Type B pancreatic cell (in vitro differentiated cells): Measurements from ENCODE around the gene PRKAA2. TPM values are rescaled to one million over a fixed set of nuclear protein-coding genes. Genes with fewer than 3 reads are reported as not detected.
A peak's percentile ranks its signal among the peaks of the same experiment; 100 is the strongest.

Source experiments
- DNase-seq: peaks from one replicate; pipeline ENCODE4 v3.0.0; 2021; ENCODE audit warnings: mixed read lengths; ENCODE audit not compliant: unreplicated experiment; ENCODE audit errors: extremely low spot score
- H3K27ac Mint-ChIP-seq: 2 replicates; pipeline ENCODE4 v1.8.0; 2021; ENCODE audit warnings: mild to moderate bottlenecking, mixed read lengths
- H3K27me3 Mint-ChIP-seq: 2 replicates; pipeline ENCODE4 v1.8.0; 2021; ENCODE audit warnings: mixed read lengths
- H3K36me3 Mint-ChIP-seq: 2 replicates; pipeline ENCODE4 v1.8.0; 2021; ENCODE audit warnings: mixed read lengths
- H3K4me1 Mint-ChIP-seq: one replicate; pipeline ENCODE4 v1.8.0; 2021; ENCODE audit warnings: mixed read lengths; ENCODE audit not compliant: unreplicated experiment
- H3K4me3 Mint-ChIP-seq: 2 replicates; pipeline ENCODE4 v1.8.0; 2021; ENCODE audit warnings: mild to moderate bottlenecking, mixed read lengths
- H3K9me3 Mint-ChIP-seq: 2 replicates; pipeline ENCODE4 v1.8.0; 2021; ENCODE audit warnings: mixed read lengths
- total RNA-seq: library from RNA; stranded (reverse); gene quantifications from 2 replicates; pipeline ENCODE4 v1.2.1, GENCODE V29; 2021; ENCODE audit warnings: low replicate concordance
- TF ChIP-seq, protein P1 (sequence below): fragments of 200-600 bp; sonication (generic); conservative IDR thresholded peaks from 2 replicates; pipeline ENCODE4 v1.5.0; 2021; ENCODE audit warnings: antibody characterized with exemption, mild to moderate bottlenecking

The PRKAA2 gene
- total RNA-seq, 1 donor from 2014 or later = 6.4 TPM

GRCh38 chr1:56755911-56756310, 110.8 kb downstream of the PRKAA2 start:
- Mint-ChIP-seq H3K27ac (no peak overlapping the region), H3K36me3 (no peaks in the 10 kb centered on the region), H3K4me1 (no peaks in the 10 kb centered on the region), H3K4me3 (no peak overlapping the region), H3K27me3 (peaks cover 4% of the 10 kb centered on the region), H3K9me3 (no peaks in the 10 kb centered on the region)
- no peak for DNase-seq
- TF ChIP-seq, protein P1, sequence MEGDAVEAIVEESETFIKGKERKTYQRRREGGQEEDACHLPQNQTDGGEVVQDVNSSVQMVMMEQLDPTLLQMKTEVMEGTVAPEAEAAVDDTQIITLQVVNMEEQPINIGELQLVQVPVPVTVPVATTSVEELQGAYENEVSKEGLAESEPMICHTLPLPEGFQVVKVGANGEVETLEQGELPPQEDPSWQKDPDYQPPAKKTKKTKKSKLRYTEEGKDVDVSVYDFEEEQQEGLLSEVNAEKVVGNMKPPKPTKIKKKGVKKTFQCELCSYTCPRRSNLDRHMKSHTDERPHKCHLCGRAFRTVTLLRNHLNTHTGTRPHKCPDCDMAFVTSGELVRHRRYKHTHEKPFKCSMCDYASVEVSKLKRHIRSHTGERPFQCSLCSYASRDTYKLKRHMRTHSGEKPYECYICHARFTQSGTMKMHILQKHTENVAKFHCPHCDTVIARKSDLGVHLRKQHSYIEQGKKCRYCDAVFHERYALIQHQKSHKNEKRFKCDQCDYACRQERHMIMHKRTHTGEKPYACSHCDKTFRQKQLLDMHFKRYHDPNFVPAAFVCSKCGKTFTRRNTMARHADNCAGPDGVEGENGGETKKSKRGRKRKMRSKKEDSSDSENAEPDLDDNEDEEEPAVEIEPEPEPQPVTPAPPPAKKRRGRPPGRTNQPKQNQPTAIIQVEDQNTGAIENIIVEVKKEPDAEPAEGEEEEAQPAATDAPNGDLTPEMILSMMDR = no peak

DNA sequence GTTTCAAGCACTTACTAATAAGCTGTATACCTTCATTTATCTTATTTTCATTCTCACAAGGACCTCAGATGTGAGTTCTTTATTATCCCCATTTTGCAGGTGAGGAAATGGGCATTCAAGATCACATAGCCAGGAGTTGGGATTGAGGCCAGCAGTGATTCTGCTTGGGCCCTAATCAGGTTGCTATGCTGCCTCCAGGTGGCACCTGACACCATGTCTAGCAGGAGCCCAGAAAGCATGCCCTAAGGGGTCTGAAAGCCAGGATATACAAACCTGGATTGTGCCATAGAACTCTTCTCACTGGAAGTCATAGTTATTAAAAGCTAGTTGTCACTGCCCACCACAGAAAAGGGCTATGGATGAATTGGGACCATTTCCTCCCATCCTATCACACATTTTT, 113.0 kb downstream of the PRKAA2 start:
- no peak overlapping the region for H3K4me3 Mint-ChIP-seq
- TF ChIP-seq, protein P1 = peak; percentile 22
- no peaks in the 10 kb centered on the region for H3K9me3 Mint-ChIP-seq
- H3K27me3 Mint-ChIP-seq = peaks cover 4% of the 10 kb centered on the region
- no peak for DNase-seq
- H3K4me1 Mint-ChIP-seq = no peaks in the 10 kb centered on the region
- no peak overlapping the region for H3K27ac Mint-ChIP-seq
- no peaks in the 10 kb centered on the region for H3K36me3 Mint-ChIP-seq

- TF ChIP-seq, protein P1 = no peak
- Mint-ChIP-seq H3K27me3 (peaks cover 4% of the 10 kb centered on the region), H3K36me3 (no peaks in the 10 kb centered on the region), H3K9me3 (no peaks in the 10 kb centered on the region), H3K4me1 (no peaks in the 10 kb centered on the region), H3K4me3 (no peak overlapping the region), H3K27ac (no peak overlapping the region)
- DNase-seq = no peak
These were observed 113.7 kb downstream of the PRKAA2 start for GRCh38 chr1:56758794-56759193.

Other genes starting within 250 kb of the PRKAA2 start
- 32.6 and 79.0 TPM in 2 replicates for gene PLPP3, start 65.8 kb upstream of the PRKAA2 start, total RNA-seq
- gene FYB2, start 174.1 kb downstream of the PRKAA2 start, total RNA-seq = 0.76 and 1.3 TPM in 2 replicates
- gene C8A, start 209.5 kb downstream of the PRKAA2 start, total RNA-seq = 0.46 and 0.64 TPM in 2 replicates